ENCODE measurements around the gene NEDD4L. TPM values are rescaled to one million over a fixed set of nuclear protein-coding genes. Genes with fewer than 3 reads are reported as not detected.

NEDD4L gene
- total and polyA plus RNA-seq, 4 donors: 10.2 to 20.3 (median 13.2) TPM

DNA sequence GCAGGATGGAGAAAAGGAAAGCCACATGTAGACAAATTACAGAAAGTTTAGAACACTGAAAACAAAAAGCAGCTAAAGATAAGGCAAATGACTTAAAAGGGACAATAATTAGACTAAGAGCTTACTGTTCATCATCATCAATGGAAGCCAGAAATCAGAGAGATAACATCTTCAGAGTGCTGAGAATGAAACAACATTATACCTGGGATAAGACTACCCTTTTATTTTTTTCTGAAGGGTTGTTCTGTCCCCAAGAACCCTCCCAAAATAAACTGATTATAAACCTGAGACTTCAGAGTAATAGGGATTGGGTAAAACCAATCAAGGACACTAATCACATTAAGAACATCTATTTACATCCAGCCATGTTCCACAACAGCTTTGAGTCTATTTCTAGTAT lies 6.9 kb upstream of the NEDD4L start:
- Histone ChIP-seq H3K27me3 (ENCODE audit: control insufficient read depth in 4 of 4, insufficient read depth in 4 of 4, low read length in 3 of 4) (no peaks in the 10 kb centered on the region), H3K9me3 (ENCODE audit: control insufficient read depth in 4 of 4, low read length in 3 of 4) (no peaks in the 10 kb centered on the region), H3K9ac (ENCODE audit: low read depth in 1 of 2, low read length in 2 of 2) (no peak overlapping the region), H3K27ac (ENCODE audit: low read depth in 1 of 2, low read length in 2 of 2) (no peak overlapping the region), H3K4me1 (ENCODE audit: control insufficient read depth in 4 of 4, insufficient read depth in 4 of 4, low read length in 3 of 4) (no peaks in the 10 kb centered on the region), H3K4me3 (ENCODE audit: low read depth in 1 of 3, low read length in 3 of 3) (no peak overlapping the region), H3K36me3 (ENCODE audit: control insufficient read depth in 4 of 4, insufficient read depth in 3 of 4, low read depth in 1 of 4, low read length in 3 of 4) (no peaks in the 10 kb centered on the region)
- DNase-seq (ENCODE audit: low spot score): no peak
- TF ChIP-seq, protein P1, sequence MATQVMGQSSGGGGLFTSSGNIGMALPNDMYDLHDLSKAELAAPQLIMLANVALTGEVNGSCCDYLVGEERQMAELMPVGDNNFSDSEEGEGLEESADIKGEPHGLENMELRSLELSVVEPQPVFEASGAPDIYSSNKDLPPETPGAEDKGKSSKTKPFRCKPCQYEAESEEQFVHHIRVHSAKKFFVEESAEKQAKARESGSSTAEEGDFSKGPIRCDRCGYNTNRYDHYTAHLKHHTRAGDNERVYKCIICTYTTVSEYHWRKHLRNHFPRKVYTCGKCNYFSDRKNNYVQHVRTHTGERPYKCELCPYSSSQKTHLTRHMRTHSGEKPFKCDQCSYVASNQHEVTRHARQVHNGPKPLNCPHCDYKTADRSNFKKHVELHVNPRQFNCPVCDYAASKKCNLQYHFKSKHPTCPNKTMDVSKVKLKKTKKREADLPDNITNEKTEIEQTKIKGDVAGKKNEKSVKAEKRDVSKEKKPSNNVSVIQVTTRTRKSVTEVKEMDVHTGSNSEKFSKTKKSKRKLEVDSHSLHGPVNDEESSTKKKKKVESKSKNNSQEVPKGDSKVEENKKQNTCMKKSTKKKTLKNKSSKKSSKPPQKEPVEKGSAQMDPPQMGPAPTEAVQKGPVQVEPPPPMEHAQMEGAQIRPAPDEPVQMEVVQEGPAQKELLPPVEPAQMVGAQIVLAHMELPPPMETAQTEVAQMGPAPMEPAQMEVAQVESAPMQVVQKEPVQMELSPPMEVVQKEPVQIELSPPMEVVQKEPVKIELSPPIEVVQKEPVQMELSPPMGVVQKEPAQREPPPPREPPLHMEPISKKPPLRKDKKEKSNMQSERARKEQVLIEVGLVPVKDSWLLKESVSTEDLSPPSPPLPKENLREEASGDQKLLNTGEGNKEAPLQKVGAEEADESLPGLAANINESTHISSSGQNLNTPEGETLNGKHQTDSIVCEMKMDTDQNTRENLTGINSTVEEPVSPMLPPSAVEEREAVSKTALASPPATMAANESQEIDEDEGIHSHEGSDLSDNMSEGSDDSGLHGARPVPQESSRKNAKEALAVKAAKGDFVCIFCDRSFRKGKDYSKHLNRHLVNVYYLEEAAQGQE (IDR thresholded peaks at IDR 0.05): no peak
- TF ChIP-seq GABPA (IDR thresholded peaks at IDR 0.05 in 1 of 2, conservative IDR thresholded peaks at IDR 0.05 in 1 of 2) (no peak), FOXA2 (IDR thresholded peaks at IDR 0.05) (no peak), RXRA (IDR thresholded peaks at IDR 0.05) (no peak), FOXA1 (IDR thresholded peaks at IDR 0.05) (no peak), HNF4A (conservative IDR thresholded peaks at IDR 0.05) (no peak), JUND (IDR thresholded peaks at IDR 0.05) (no peak), YY1 (IDR thresholded peaks at IDR 0.05) (no peak), EGR1 (IDR thresholded peaks at IDR 0.05; ENCODE audit: low read depth in 2 of 2) (no peak), HNF4G (IDR thresholded peaks at IDR 0.05) (no peak), RAD21 (IDR thresholded peaks at IDR 0.05) (no peak), SP1 (IDR thresholded peaks at IDR 0.05) (no peak)
- TF ChIP-seq, protein P2, sequence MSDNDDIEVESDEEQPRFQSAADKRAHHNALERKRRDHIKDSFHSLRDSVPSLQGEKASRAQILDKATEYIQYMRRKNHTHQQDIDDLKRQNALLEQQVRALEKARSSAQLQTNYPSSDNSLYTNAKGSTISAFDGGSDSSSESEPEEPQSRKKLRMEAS (IDR thresholded peaks at IDR 0.05): no peak
- TF ChIP-seq, protein P3, sequence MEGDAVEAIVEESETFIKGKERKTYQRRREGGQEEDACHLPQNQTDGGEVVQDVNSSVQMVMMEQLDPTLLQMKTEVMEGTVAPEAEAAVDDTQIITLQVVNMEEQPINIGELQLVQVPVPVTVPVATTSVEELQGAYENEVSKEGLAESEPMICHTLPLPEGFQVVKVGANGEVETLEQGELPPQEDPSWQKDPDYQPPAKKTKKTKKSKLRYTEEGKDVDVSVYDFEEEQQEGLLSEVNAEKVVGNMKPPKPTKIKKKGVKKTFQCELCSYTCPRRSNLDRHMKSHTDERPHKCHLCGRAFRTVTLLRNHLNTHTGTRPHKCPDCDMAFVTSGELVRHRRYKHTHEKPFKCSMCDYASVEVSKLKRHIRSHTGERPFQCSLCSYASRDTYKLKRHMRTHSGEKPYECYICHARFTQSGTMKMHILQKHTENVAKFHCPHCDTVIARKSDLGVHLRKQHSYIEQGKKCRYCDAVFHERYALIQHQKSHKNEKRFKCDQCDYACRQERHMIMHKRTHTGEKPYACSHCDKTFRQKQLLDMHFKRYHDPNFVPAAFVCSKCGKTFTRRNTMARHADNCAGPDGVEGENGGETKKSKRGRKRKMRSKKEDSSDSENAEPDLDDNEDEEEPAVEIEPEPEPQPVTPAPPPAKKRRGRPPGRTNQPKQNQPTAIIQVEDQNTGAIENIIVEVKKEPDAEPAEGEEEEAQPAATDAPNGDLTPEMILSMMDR (IDR thresholded peaks at IDR 0.05; ENCODE audit: low read depth, low read length, missing input control): no peak

DNA sequence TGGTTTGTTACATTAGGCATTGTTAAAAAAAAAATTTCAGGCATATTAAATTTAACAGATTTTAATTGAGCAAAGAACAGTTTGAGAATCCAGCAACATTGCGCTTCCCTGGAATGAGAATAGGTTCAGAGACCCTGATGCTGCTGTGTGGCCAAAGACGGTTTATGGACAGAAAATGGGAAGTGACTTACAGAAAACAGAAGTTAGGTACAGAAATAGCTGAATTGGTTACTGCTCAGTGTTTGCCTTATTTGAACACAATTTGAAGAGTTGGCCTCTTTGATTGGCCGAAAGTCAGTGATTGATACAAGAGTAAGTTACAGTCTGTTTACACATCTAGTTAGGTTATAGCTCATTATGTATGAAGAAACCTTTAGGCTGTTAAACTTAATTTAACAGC lies 6.0 kb upstream of the NEDD4L start:
- no peak overlapping the region for H3K9ac ChIP-seq (ENCODE audit: low read depth in 1 of 2, low read length in 2 of 2)
- H3K27ac ChIP-seq (ENCODE audit: low read depth in 1 of 2, low read length in 2 of 2): no peak overlapping the region
- no peak for TF ChIP-seq SP1 (IDR thresholded peaks at IDR 0.05)
- no peak for TF ChIP-seq FOXA2 (IDR thresholded peaks at IDR 0.05)
- no peak for TF ChIP-seq JUND (IDR thresholded peaks at IDR 0.05)
- TF ChIP-seq RXRA (IDR thresholded peaks at IDR 0.05): no peak
- TF ChIP-seq, protein P2 (IDR thresholded peaks at IDR 0.05): no peak
- TF ChIP-seq, protein P3 (IDR thresholded peaks at IDR 0.05; ENCODE audit: low read depth, low read length, missing input control): no peak
- no peak for TF ChIP-seq HNF4G (IDR thresholded peaks at IDR 0.05)
- no peak for TF ChIP-seq TAF1 (conservative IDR thresholded peaks at IDR 0.05)
- no peak for TF ChIP-seq HNF4A (conservative IDR thresholded peaks at IDR 0.05)
- no peak for TF ChIP-seq FOXA1 (IDR thresholded peaks at IDR 0.05)
- no peak for TF ChIP-seq EGR1 (IDR thresholded peaks at IDR 0.05; ENCODE audit: low read depth in 2 of 2)
- no peak for TF ChIP-seq GABPA (IDR thresholded peaks at IDR 0.05 in 1 of 2, conservative IDR thresholded peaks at IDR 0.05 in 1 of 2)
- no peak for TF ChIP-seq NR2F2 (IDR thresholded peaks at IDR 0.05)
- WGBS: 73% methylated on average over 3 of the region's 3 CpGs
- H3K36me3 ChIP-seq (ENCODE audit: control insufficient read depth in 4 of 4, insufficient read depth in 3 of 4, low read depth in 1 of 4, low read length in 3 of 4): no peaks in the 10 kb centered on the region
- H3K4me1 ChIP-seq (ENCODE audit: control insufficient read depth in 4 of 4, insufficient read depth in 4 of 4, low read length in 3 of 4): peaks cover 0 to 4% (median 3%) of the 10 kb centered on the region in 4 donors
- DNase-seq (ENCODE audit: low spot score): no peak
- H3K4me3 ChIP-seq (ENCODE audit: low read depth in 1 of 3, low read length in 3 of 3): no peak overlapping the region
- H3K9me3 ChIP-seq (ENCODE audit: control insufficient read depth in 4 of 4, low read length in 3 of 4): no peaks in the 10 kb centered on the region
- H3K27me3 ChIP-seq (ENCODE audit: control insufficient read depth in 4 of 4, insufficient read depth in 4 of 4, low read length in 3 of 4): no peaks in the 10 kb centered on the region

Data from liver (tissue), 9 donors.